H9 (cell line): ENCODE data around the gene COL27A1. TPM values are rescaled to one million over a fixed set of nuclear protein-coding genes. Genes with fewer than 3 reads are reported as not detected.

ENCODE experiments used
- DNase-seq: peaks from one replicate; pipeline ENCODE4 v3.0.0-alpha.2; 2017
- H2AFZ ChIP-seq: one replicate; pipeline ENCODE4 v1.6.1; 2013; ENCODE audit warnings: mild to moderate bottlenecking, low read length, control low read depth, moderate library complexity
- H2AK5ac ChIP-seq: 2 replicates; pipeline ENCODE4 v1.6.1; 2013; ENCODE audit warnings: low read length, control low read depth, mixed read lengths; ENCODE audit not compliant: insufficient read length
- H2BK120ac ChIP-seq: one replicate; pipeline ENCODE4 v1.6.1; 2013; ENCODE audit warnings: low read depth, mild to moderate bottlenecking, low read length, control low read depth, inconsistent platforms; ENCODE audit not compliant: poor library complexity, severe bottlenecking
- H2BK12ac ChIP-seq: 2 replicates; pipeline ENCODE4 v1.6.1; 2013; ENCODE audit warnings: low read length, control low read depth, mixed read lengths, low read depth; ENCODE audit not compliant: insufficient read length
- H2BK15ac ChIP-seq: 2 replicates; pipeline ENCODE4 v1.6.1; 2013; ENCODE audit warnings: low read depth, low read length, control low read depth
- H2BK20ac ChIP-seq: one replicate; pipeline ENCODE4 v1.6.1; 2013; ENCODE audit warnings: low read depth, mild to moderate bottlenecking, low read length, control low read depth, inconsistent platforms; ENCODE audit not compliant: poor library complexity, severe bottlenecking
- H2BK5ac ChIP-seq: 2 replicates; pipeline ENCODE4 v1.6.1; 2013; ENCODE audit warnings: low read length, control low read depth, mixed read lengths; ENCODE audit not compliant: insufficient read length
- H3K14ac ChIP-seq: 2 replicates; pipeline ENCODE4 v1.6.1; 2013; ENCODE audit warnings: low read length, control low read depth; ENCODE audit not compliant: insufficient read depth
- H3K18ac ChIP-seq: 2 replicates; pipeline ENCODE4 v1.6.1; 2013; ENCODE audit warnings: low read depth, mild to moderate bottlenecking, mixed read lengths, low read length, control low read depth; ENCODE audit not compliant: insufficient read length
- H3K23ac ChIP-seq: 2 replicates; pipeline ENCODE4 v1.6.1; 2013; ENCODE audit warnings: low read length, control low read depth, mixed read lengths, low read depth; ENCODE audit not compliant: insufficient read length
- H3K23me2 ChIP-seq: 2 replicates; pipeline ENCODE4 v1.6.1; 2013; ENCODE audit warnings: low read depth, mild to moderate bottlenecking, mixed read lengths, low read length, control low read depth; ENCODE audit not compliant: insufficient read length, poor library complexity, severe bottlenecking
- H3K27ac ChIP-seq: 2 replicates; pipeline ENCODE4 v1.5.1; 2013; ENCODE audit warnings: low read length, control low read depth, mixed read lengths, low read depth; ENCODE audit not compliant: insufficient read length
- H3K27me3 ChIP-seq: 2 replicates; pipeline ENCODE4 v1.6.1; 2013; ENCODE audit warnings: low read length, control low read depth, inconsistent platforms; ENCODE audit not compliant: insufficient read depth
- H3K4ac ChIP-seq: 2 replicates; pipeline ENCODE4 v1.6.1; 2013; ENCODE audit warnings: low read depth, mild to moderate bottlenecking, control low read depth, inconsistent platforms, low read length, moderate library complexity
- H3K4me1 ChIP-seq: 2 replicates; pipeline ENCODE4 v1.6.1; 2013; ENCODE audit warnings: low read length, control low read depth, inconsistent platforms; ENCODE audit not compliant: insufficient read depth
- H3K4me2 ChIP-seq: 2 replicates; pipeline ENCODE4 v1.6.1; 2013; ENCODE audit warnings: low read length, control low read depth, mixed read lengths; ENCODE audit not compliant: insufficient read length, insufficient read depth
- H3K56ac ChIP-seq: 2 replicates; pipeline ENCODE4 v1.6.1; 2013; ENCODE audit warnings: low read depth, mild to moderate bottlenecking, mixed read lengths, low read length, control low read depth; ENCODE audit not compliant: insufficient read length
- H3K79me1 ChIP-seq: 2 replicates; pipeline ENCODE4 v1.6.1; 2013; ENCODE audit warnings: low read depth, mild to moderate bottlenecking, moderate library complexity, low read length, control low read depth, inconsistent platforms; ENCODE audit not compliant: insufficient read depth, poor library complexity, severe bottlenecking
- H3K79me2 ChIP-seq: 2 replicates; pipeline ENCODE4 v1.6.1; 2013; ENCODE audit warnings: low read length, control low read depth, inconsistent platforms; ENCODE audit not compliant: insufficient read depth
- H3K9ac ChIP-seq: 2 replicates; pipeline ENCODE4 v1.6.1; 2013; ENCODE audit warnings: low read length, control low read depth, mixed read lengths; ENCODE audit not compliant: insufficient read length; ENCODE audit errors: extremely low read depth
- H3K9me3 ChIP-seq: one replicate; pipeline ENCODE4 v1.6.1; 2013; ENCODE audit warnings: low read depth, low read length, inconsistent platforms; ENCODE audit not compliant: control insufficient read depth
- H3T11ph ChIP-seq: one replicate; pipeline ENCODE4 v1.6.1; 2013; ENCODE audit warnings: mild to moderate bottlenecking, low read length, control low read depth, inconsistent platforms
- H4K20me1 ChIP-seq: one replicate; pipeline ENCODE4 v1.6.1; 2013; ENCODE audit not compliant: control insufficient read depth, insufficient read length, insufficient read depth
- H4K5ac ChIP-seq: 2 replicates; pipeline ENCODE4 v1.6.1; 2013; ENCODE audit warnings: low read depth, mild to moderate bottlenecking, mixed read lengths, low read length, control low read depth; ENCODE audit not compliant: insufficient read length
- H4K8ac ChIP-seq: replicated peaks from 2 replicates; pipeline ENCODE4 v1.6.1; 2013; ENCODE audit warnings: low read length, control low read depth, mixed read lengths, low read depth; ENCODE audit not compliant: insufficient read length
- H4K91ac ChIP-seq: 2 replicates; pipeline ENCODE4 v1.6.1; 2013; ENCODE audit warnings: low read depth, mild to moderate bottlenecking, moderate library complexity, mixed read lengths, low read length, control low read depth; ENCODE audit not compliant: insufficient read length
- H3K27ac Mint-ChIP-seq, 3 experiments: 2 replicates in 2 of 3; 3 replicates in 1 of 3; pipeline ENCODE4 v1.8.0; 2020 to 2021; ENCODE audit warnings: mixed read lengths in 3 of 3, mild to moderate bottlenecking in 1 of 3, moderate library complexity in 1 of 3
- H3K27me3 Mint-ChIP-seq: 2 replicates; pipeline ENCODE4 v1.8.0; 2021; ENCODE audit warnings: low read depth, mild to moderate bottlenecking, moderate library complexity, mixed read lengths
- H3K36me3 Mint-ChIP-seq, 3 experiments: 2 replicates in 2 of 3; 3 replicates in 1 of 3; pipeline ENCODE4 v1.8.0; 2020 to 2021; ENCODE audit warnings: low read depth in 3 of 3, mixed read lengths in 3 of 3; ENCODE audit not compliant: insufficient read depth in 1 of 3
- H3K4me1 Mint-ChIP-seq, 2 experiments: 2 replicates each; pipeline ENCODE4 v1.8.0; 2020; ENCODE audit warnings: mixed read lengths in 2 of 2
- H3K4me3 Mint-ChIP-seq, 2 experiments: 2 replicates in 1 of 2; 3 replicates in 1 of 2; pipeline ENCODE4 v1.8.0; 2020 to 2021; ENCODE audit warnings: mild to moderate bottlenecking in 2 of 2, mixed read lengths in 2 of 2, moderate library complexity in 1 of 2
- H3K9me3 Mint-ChIP-seq, 2 experiments: 2 replicates in 1 of 2; 3 replicates in 1 of 2; pipeline ENCODE4 v1.8.0; 2020; ENCODE audit warnings: mild to moderate bottlenecking in 2 of 2, mixed read lengths in 2 of 2, moderate library complexity in 1 of 2
- WGBS: extraction: QIAGEN DNeasy Blood & Tissue Kit; methylation state at CpG from one replicate; pipeline ENCODE4 v1.1.7; 2013; ENCODE audit warnings: missing lambda C conversion rate, low lambda C conversion rate, mixed read lengths; ENCODE audit not compliant: insufficient read length; ENCODE audit errors: extremely low coverage; 5-methylcytosine and 5-hydroxymethylcytosine counted together
- total RNA-seq: library from RNA; stranded (reverse); gene quantifications from 2 replicates; pipeline ENCODE4 v1.2.1, GENCODE V29; 2021
- TF ChIP-seq, protein P1 (sequence below): fragments of 200-600 bp; sonication (generic); conservative IDR thresholded peaks from 3 replicates; pipeline ENCODE4 v1.8.0; 2021; ENCODE audit warnings: antibody characterized with exemption, mild to moderate bottlenecking

The COL27A1 gene
- total RNA-seq, 1 experiment from 2014 or later: 17.9 TPM

DNA sequence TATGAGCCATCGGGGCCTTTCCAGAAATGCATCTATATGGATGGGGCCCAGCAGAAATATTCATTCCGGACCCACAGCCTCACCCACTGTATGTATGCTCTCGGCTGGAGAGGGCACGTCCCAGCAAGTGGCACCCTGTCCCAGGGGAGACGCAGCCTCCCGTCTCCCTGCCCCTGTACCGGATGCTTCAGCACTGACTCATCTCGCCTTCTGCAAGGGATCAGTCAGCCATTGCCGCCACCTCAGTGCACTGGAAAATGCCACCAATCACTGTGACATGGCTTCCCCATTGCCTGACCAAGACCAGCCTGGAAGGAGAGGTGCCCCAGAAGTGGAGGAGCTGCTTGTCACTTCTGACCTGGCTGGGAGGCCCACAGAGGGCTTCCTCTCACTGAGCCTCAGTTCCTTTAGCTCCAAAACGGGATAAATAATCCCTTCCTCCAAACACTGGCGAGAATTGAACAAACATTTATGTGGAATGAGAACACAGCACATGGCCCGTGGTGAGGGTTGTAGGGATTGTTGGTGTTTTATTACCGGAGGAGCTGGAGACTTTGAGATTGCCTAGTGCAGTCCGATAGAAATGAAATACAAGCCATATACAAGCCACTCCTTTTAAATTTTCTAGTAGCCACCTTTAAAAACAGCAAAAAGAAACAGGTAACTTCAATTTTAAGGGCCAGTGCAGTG lies 123.7 kb downstream of the COL27A1 start:
- Histone ChIP-seq H3K4ac (no peak overlapping the region), H4K8ac (no peak overlapping the region), H2BK120ac (no peak overlapping the region), H2BK15ac (no peak overlapping the region), H3K9me3 (no peaks in the 10 kb centered on the region), H3K56ac (no peak overlapping the region), H4K20me1 (no peaks in the 10 kb centered on the region), H3K9ac (no peak overlapping the region), H3K23me2 (no peaks in the 10 kb centered on the region), H3K27me3 (no peaks in the 10 kb centered on the region), H3K18ac (no peak overlapping the region), H3K23ac (no peak overlapping the region), H4K5ac (no peak overlapping the region), H4K91ac (no peak overlapping the region), H2BK5ac (no peak overlapping the region), H2AFZ (no peak overlapping the region), H3T11ph (no peak overlapping the region), H3K79me2 (no peaks in the 10 kb centered on the region), H3K4me2 (no peak overlapping the region), H3K14ac (no peak overlapping the region), H2BK12ac (no peak overlapping the region), H3K4me1 (no peaks in the 10 kb centered on the region), H2AK5ac (no peak overlapping the region), H3K27ac (no peak overlapping the region), H3K79me1 (no peaks in the 10 kb centered on the region), H2BK20ac (no peak overlapping the region)
- TF ChIP-seq, protein P1, sequence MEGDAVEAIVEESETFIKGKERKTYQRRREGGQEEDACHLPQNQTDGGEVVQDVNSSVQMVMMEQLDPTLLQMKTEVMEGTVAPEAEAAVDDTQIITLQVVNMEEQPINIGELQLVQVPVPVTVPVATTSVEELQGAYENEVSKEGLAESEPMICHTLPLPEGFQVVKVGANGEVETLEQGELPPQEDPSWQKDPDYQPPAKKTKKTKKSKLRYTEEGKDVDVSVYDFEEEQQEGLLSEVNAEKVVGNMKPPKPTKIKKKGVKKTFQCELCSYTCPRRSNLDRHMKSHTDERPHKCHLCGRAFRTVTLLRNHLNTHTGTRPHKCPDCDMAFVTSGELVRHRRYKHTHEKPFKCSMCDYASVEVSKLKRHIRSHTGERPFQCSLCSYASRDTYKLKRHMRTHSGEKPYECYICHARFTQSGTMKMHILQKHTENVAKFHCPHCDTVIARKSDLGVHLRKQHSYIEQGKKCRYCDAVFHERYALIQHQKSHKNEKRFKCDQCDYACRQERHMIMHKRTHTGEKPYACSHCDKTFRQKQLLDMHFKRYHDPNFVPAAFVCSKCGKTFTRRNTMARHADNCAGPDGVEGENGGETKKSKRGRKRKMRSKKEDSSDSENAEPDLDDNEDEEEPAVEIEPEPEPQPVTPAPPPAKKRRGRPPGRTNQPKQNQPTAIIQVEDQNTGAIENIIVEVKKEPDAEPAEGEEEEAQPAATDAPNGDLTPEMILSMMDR: no peak
- no CpG with 5 or more reads among the region's 14 CpGs for WGBS
- no peaks in the 10 kb centered on the region for H3K4me1 Mint-ChIP-seq
- no peak overlapping the region for H3K4me3 Mint-ChIP-seq
- peaks cover 0 to 4% (median 2%) of the 10 kb centered on the region in 3 experiments; a peak in 3 of 7 replicates for H3K36me3 Mint-ChIP-seq
- H3K9me3 Mint-ChIP-seq: no peaks in the 10 kb centered on the region
- no peaks in the 10 kb centered on the region; the same call in 1 of the 2 replicates for H3K27me3 Mint-ChIP-seq
- no peak for DNase-seq
- no peak overlapping the region for H3K27ac Mint-ChIP-seq
